ELF-1 (cell line): Measurements from ENCODE around the gene JAK3.
A peak's percentile ranks its signal among the peaks of the same experiment; 100 is the strongest.
"Not testable (repeated sequence)": the region's sequence is repeated elsewhere in the genome, so short reads cannot be mapped to it uniquely, and the experiment has no call there.

Experiments
- DNase-seq: peaks from one replicate; pipeline ENCODE4 v3.0.0-alpha.2; 2016; ENCODE audit warnings: low read depth, low spot score

The JAK3 gene

DNA sequence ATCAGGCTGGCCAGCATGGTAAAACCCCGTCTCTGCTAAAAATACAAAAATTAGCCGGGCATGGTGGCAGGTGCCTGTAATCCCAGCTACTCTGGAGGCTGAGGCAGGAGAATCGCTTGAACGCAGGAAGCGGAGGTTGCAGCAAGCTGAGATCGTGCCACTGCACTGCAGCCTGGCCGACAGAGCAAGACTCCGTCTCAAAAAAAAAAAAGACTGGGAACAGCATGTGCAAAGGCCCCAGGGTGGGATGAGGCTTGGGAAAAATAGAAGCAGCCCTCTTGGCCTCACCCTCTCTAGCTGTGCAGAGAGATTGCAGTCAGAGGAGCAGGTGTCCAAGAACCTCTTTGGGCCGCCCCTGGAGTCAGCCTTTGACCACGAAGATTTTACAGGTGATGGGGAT, 69.9 kb downstream of the JAK3 start:
- DNase-seq: not testable (repeated sequence)

GRCh38 chr19:17775991-17776803, 71.6 kb downstream of the JAK3 start:
- DNase-seq: no peak

- DNase-seq: peak; percentile 83
Measured at GRCh38 chr19:17775245-17775927, 72.4 kb downstream of the JAK3 start.
